ENCODE data around the gene HEXIM2.

HEXIM2 gene

GRCh38 chr17:45146890-45147580, 14.6 kb upstream of the HEXIM2 start:
- peaks cover 0 to 58% (median 47%) of the 10 kb centered on the region in 4 donors for H3K4me1 ChIP-seq
- H3K4me3 ChIP-seq: peak overlapping the region; percentile 74 to 78
- H3K9me3 ChIP-seq: no peaks in the 10 kb centered on the region
- peak; percentile 75 to 89 for DNase-seq
- H3K27me3 ChIP-seq: no peaks in the 10 kb centered on the region
- no peaks in the 10 kb centered on the region for H3K36me3 ChIP-seq
- peak overlapping the region; percentile 95 to 99 for H3K27ac ChIP-seq
- intact Hi-C loops (cut with DNase I; ENCODE audit: low total_unique reads): no loop called here
- no peak for TF ChIP-seq CTCF (IDR thresholded peaks at IDR 0.05)

GRCh38 chr17:45147581-45148182, 14.0 kb upstream of the HEXIM2 start:
- intact Hi-C loops (cut with DNase I; ENCODE audit: low total_unique reads): no loop called here

DNA sequence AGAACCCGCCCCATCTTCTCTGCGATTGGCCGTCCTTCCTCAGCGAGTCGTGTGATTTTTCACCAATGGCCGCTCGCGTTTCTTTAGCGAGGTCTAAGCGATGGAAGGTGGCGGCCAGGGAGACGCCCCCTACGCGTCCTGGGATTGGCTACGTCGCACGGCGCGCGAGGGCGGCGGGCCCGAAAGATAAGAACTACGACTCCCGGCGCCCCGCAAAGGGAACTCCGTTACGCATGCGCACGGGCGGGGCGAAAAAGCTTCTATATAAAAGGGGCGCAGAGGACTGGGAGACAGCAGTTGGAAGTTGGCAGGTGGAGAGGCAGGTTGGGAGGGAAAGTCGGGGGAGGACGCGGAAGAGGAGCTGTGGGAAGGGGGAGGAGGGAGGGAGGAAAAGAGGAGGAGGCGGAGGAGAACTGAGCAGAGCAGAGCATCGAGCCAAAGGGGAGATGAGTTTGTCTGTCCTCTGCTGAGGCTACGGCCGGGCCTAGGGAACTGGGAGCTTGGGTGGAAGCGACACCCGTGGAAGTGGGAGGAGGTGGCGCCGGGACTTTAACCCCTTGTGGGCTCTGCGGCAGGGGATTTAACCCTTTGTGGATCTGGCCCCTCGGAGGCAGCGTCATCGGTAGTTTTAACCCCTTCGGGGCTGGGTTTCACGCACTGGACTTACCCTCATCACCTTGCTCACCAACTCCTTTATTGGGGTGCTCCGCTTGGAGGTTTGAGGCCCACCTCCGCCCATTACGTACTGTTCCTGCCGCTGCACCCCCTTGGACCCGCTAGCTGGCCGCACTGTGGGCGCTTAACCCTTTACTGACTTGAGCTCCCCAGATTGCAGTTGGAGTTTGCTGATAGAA, 13.3 kb upstream of the HEXIM2 start, which contains the start of gene HEXIM1:
Gene HEXIM1, plus strand, starts transcription at position 293 of the 854 bp plus-strand sequence. CDS start 716 bp downstream, outside the sequence.
- no peaks in the 10 kb centered on the region for H3K36me3 ChIP-seq
- DNase-seq: peak; percentile 99 to 100
- TF ChIP-seq CTCF (IDR thresholded peaks at IDR 0.05): no peak
- H3K9me3 ChIP-seq: no peaks in the 10 kb centered on the region
- H3K4me1 ChIP-seq: peaks cover 0 to 61% (median 53%) of the 10 kb centered on the region in 4 donors
- peak within 1 kb of the TSS; percentile 74 to 78 for H3K4me3 ChIP-seq
- intact Hi-C loops (cut with DNase I; ENCODE audit: low total_unique reads): no loop called here
- H3K27ac ChIP-seq: peak within 1 kb of the TSS; percentile 97 to 99
- no peaks in the 10 kb centered on the region for H3K27me3 ChIP-seq

More at GRCh38 chr17:45147581-45148182, 14.0 kb upstream of the HEXIM2 start:
- Histone ChIP-seq H3K36me3 (no peaks in the 10 kb centered on the region), H3K27me3 (no peaks in the 10 kb centered on the region), H3K9me3 (no peaks in the 10 kb centered on the region), H3K27ac (peak overlapping the region; percentile 95 to 99), H3K4me3 (peak overlapping the region; percentile 74 to 78), H3K4me1 (peaks cover 0 to 65% (median 54%) of the 10 kb centered on the region in 4 donors)
- no peak for TF ChIP-seq CTCF (IDR thresholded peaks at IDR 0.05)
- peak; percentile 77 to 90 for DNase-seq

- H3K9me3 ChIP-seq: no peaks in the 10 kb centered on the region
- H3K36me3 ChIP-seq: no peaks in the 10 kb centered on the region
- H3K4me1 ChIP-seq: peaks cover 0 to 63% (median 48%) of the 10 kb centered on the region in 4 donors
- H3K27me3 ChIP-seq: no peaks in the 10 kb centered on the region
- TF ChIP-seq CTCF (IDR thresholded peaks at IDR 0.05): peak; percentile 74 to 94
- peak; percentile 84 to 95 for DNase-seq
- peak overlapping the region; percentile 74 to 78 for H3K4me3 ChIP-seq
- H3K27ac ChIP-seq: peak overlapping the region; percentile 95 to 97
- intact Hi-C loops (cut with DNase I; ENCODE audit: low total_unique reads): no loop called here
Measured at GRCh38 chr17:45149037-45149668, 12.5 kb upstream of the HEXIM2 start.
